K562 (cell line): ENCODE results near the gene CCNC. TPM values are rescaled to one million over a fixed set of nuclear protein-coding genes. Genes with fewer than 3 reads are reported as not detected.

Experiments
- ARID1B ChIP-seq: fragments of 450-650 bp; IDR thresholded peaks from 2 replicates; pipeline ENCODE4 v1.6.1; 2016; ENCODE audit warnings: antibody characterized with exemption, mild to moderate bottlenecking, inconsistent platforms
- BRCA1 ChIP-seq, 2 experiments: fragments of 450-650 bp in 1 of 2; sonication (generic) in 1 of 2; formaldehyde crosslinking in 1 of 2; IDR thresholded peaks; 2 replicates each; pipeline versions ENCODE4 v1.5.0 to v1.6.1; 2017 to 2020; ENCODE audit warnings: mild to moderate bottlenecking in 1 of 2, missing genetic modification reagents in 1 of 2
- CBX1 ChIP-seq: sonication (generic); IDR thresholded peaks from 2 replicates; pipeline ENCODE4 v1.6.1; 2016; ENCODE audit warnings: antibody characterized with exemption, low read depth, mild to moderate bottlenecking
- EP400 ChIP-seq: fragments of 450-650 bp; IDR thresholded peaks from 2 replicates; pipeline ENCODE4 v1.6.1; 2017; ENCODE audit warnings: antibody characterized with exemption, mild to moderate bottlenecking, moderate library complexity
- HDAC6 ChIP-seq: IDR thresholded peaks from 2 replicates; pipeline ENCODE4 v1.6.1; 2012; ENCODE audit warnings: low read depth, mild to moderate bottlenecking, control low read depth, inconsistent platforms, low read length, moderate library complexity
- HNRNPUL1 ChIP-seq: fragments of 200-400 bp; formaldehyde crosslinking; IDR thresholded peaks from 2 replicates; pipeline ENCODE4 v1.6.1; 2017; ENCODE audit warnings: low read length
- NR2F6 ChIP-seq: fragments of 450-650 bp; formaldehyde crosslinking; IDR thresholded peaks from 2 replicates; pipeline ENCODE4 v1.4.0; 2020; ENCODE audit warnings: mild to moderate bottlenecking
- POLR2AphosphoS2 ChIP-seq: IDR thresholded peaks from 2 replicates; pipeline ENCODE4 v1.6.1; 2012; ENCODE audit warnings: low read length, improper control_type of control experiment
- SOX6 ChIP-seq: fragments of 450-650 bp; IDR thresholded peaks from 2 replicates; pipeline ENCODE4 v1.6.1; 2014; ENCODE audit warnings: mild to moderate bottlenecking
- SREBF1 ChIP-seq: fragments of 150-350 bp; IDR thresholded peaks from 2 replicates; pipeline ENCODE4 v1.6.1; 2014; ENCODE audit warnings: antibody characterized with exemption, low read depth, low read length, borderline replicate concordance
- SRSF3 ChIP-seq: fragments of 200-400 bp; formaldehyde crosslinking; IDR thresholded peaks from 2 replicates; pipeline ENCODE4 v1.6.1; 2016; ENCODE audit warnings: mild to moderate bottlenecking, low read length, moderate library complexity; ENCODE audit not compliant: insufficient read depth
- STAT5B ChIP-seq: fragments of 250-450 bp; sonication (Bioruptor Pico); IDR thresholded peaks from 2 replicates; pipeline ENCODE4 v1.8.0; 2021; ENCODE audit warnings: mild to moderate bottlenecking, inconsistent platforms
- TAF15 ChIP-seq: fragments of 200-400 bp; formaldehyde crosslinking; IDR thresholded peaks from 2 replicates; pipeline ENCODE4 v1.6.1; 2017; ENCODE audit warnings: mild to moderate bottlenecking, low read depth, low read length, moderate library complexity
- THRAP3 ChIP-seq: fragments of 450-650 bp; IDR thresholded peaks from 2 replicates; pipeline ENCODE4 v1.6.1; 2016; ENCODE audit warnings: mild to moderate bottlenecking, inconsistent platforms, borderline replicate concordance
- ZNF121 ChIP-seq: sonication (generic); formaldehyde crosslinking; conservative IDR thresholded peaks from 2 replicates; pipeline ENCODE4 v1.8.0; 2022; ENCODE audit warnings: missing genetic modification reagents
- ZNF384 ChIP-seq: IDR thresholded peaks from 2 replicates; pipeline ENCODE4 v1.6.1; 2012; ENCODE audit warnings: low read depth, low read length, improper control_type of control experiment
- ZNF551 ChIP-seq: fragments of 250-450 bp; sonication (Bioruptor Pico); IDR thresholded peaks from 2 replicates; pipeline ENCODE4 v1.5.0; 2021; ENCODE audit warnings: mild to moderate bottlenecking, moderate library complexity
- polyA plus RNA-seq, 8 experiments: library from polyadenylated mRNA; depleted of rRNA in 4 of 8; stranded (reverse) in 5 of 8; unstranded in 3 of 8; fragments of >200 nt; fragmentation: Nextera tagmentation in 2 of 8; fragmentation: Illumina TruSeq in 1 of 8; extraction: Ambion mirVana in 2 of 8; extraction: Trizol in 1 of 8; gene quantifications; 2 replicates each; pipeline versions ENCODE4 v1.2.1 to v1.2.3, GENCODE V29; 2011 to 2014; ENCODE audit warnings: inconsistent platforms in 1 of 8, missing spikeins in 1 of 8
- total RNA-seq, 7 experiments: library from RNA; depleted of rRNA in 6 of 7; stranded (reverse); fragments of >200 nt in 6 of 7; fragmentation: Illumina TruSeq in 2 of 7; extraction: Trizol in 2 of 7; gene quantifications; 2 replicates each; pipeline versions ENCODE4 v1.2.1 to v1.2.3, GENCODE V29; 2011 to 2021; ENCODE audit warnings: low replicate concordance in 1 of 7
- TF ChIP-seq, protein P1 (sequence below): fragments of 250-450 bp; sonication (Bioruptor Pico); IDR thresholded peaks from 2 replicates; pipeline ENCODE4 v1.8.0; 2021; ENCODE audit warnings: moderate library complexity, mild to moderate bottlenecking, inconsistent platforms
- TF ChIP-seq, protein P2 (sequence below): fragments of 250-450 bp; sonication (Bioruptor Pico); IDR thresholded peaks from 2 replicates; pipeline ENCODE4 v1.8.0; 2021; ENCODE audit warnings: moderate library complexity, mild to moderate bottlenecking, inconsistent platforms
- TF ChIP-seq, protein P3 (sequence below): fragments of 250-450 bp; sonication (Bioruptor Pico); IDR thresholded peaks from 2 replicates; pipeline ENCODE4 v1.8.0; 2021; ENCODE audit warnings: mild to moderate bottlenecking, moderate library complexity
- TF ChIP-seq, protein P4 (sequence below): fragments of 250-450 bp; sonication (Bioruptor Pico); IDR thresholded peaks from 2 replicates; pipeline ENCODE4 v1.9.0; 2021; ENCODE audit warnings: mild to moderate bottlenecking
- TF ChIP-seq, protein P5 (sequence below): sonication (generic); formaldehyde crosslinking; IDR thresholded peaks from 2 replicates; pipeline ENCODE4 v1.5.0; 2020; ENCODE audit warnings: missing genetic modification reagents
- TF ChIP-seq, protein P6 (sequence below): fragments of 450-650 bp; IDR thresholded peaks from 2 replicates; pipeline ENCODE4 v1.6.1; 2014; ENCODE audit warnings: low read depth, mild to moderate bottlenecking, moderate library complexity, borderline replicate concordance

The CCNC gene
- total and polyA plus RNA-seq, 9 of the 15 experiments (the other 6 are each of a cell fraction or from before 2014, with no cell fraction given) = 68.7 to 177 (median 99.6) TPM

DNA sequence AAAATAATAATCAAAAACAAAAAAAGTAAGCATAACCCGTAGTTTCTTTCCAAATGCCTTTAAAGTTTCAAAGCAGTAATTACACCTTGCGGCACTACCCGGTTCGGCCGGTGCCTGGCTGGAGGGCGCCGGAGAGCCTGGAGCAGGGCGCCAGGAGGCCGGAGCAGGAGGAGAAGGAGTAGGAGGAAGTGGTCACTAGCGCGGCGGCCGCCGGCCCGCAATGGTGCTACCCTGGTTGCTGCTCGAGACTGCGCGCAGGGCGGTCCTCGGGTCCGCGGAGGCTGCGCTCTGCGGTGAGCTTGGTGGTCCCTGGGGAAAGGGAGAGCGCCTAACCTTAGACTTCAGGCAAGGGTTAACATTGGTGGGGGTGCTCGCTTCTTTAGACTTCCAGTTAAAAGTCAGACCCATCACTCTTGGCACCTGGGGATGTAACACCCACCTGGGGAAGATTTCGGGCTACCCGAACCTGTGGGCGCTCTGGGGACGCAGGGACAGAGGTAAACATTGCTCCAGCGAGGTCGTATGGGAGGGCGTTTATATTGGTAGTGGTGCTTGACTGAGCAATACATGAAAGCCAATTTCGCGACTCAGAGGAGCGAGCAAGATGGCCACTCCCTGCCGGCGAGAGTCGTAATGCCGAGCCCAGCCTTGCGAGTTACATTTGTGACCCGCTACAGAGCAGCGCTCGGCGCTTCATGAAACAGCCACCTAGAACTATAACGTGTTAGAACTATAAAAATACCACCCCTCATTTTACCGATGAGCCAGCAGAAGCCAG, 47.4 kb downstream of the CCNC start (continued):
- TF ChIP-seq TAF15 (no peak), CBX1 (peak; percentile 65; the same call in 1 of the 2 replicates), THRAP3 (no peak), SRSF3 (no peak), POLR2AphosphoS2 (no peak), HNRNPUL1 (no peak), ZNF551 (CRISPR knock-in tag) (no peak), HDAC6 (no peak), BRCA1 (IDR thresholded peaks at IDR 0.05) (no peak), BRCA1 (CRISPR knock-in tag; IDR thresholded peaks at IDR 0.05) (no peak), NR2F6 (CRISPR knock-in tag) (no peak), ZNF121 (CRISPR knock-in tag) (no peak), ARID1B (no peak; the same call in 1 of the 2 replicates), ZNF384 (no peak), SOX6 (no peak), EP400 (peak; percentile 65), SREBF1 (no peak), STAT5B (CRISPR knock-in tag) (no peak)
- TF ChIP-seq, protein P1, sequence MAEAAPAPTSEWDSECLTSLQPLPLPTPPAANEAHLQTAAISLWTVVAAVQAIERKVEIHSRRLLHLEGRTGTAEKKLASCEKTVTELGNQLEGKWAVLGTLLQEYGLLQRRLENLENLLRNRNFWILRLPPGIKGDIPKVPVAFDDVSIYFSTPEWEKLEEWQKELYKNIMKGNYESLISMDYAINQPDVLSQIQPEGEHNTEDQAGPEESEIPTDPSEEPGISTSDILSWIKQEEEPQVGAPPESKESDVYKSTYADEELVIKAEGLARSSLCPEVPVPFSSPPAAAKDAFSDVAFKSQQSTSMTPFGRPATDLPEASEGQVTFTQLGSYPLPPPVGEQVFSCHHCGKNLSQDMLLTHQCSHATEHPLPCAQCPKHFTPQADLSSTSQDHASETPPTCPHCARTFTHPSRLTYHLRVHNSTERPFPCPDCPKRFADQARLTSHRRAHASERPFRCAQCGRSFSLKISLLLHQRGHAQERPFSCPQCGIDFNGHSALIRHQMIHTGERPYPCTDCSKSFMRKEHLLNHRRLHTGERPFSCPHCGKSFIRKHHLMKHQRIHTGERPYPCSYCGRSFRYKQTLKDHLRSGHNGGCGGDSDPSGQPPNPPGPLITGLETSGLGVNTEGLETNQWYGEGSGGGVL (CRISPR knock-in tag) = no peak
- TF ChIP-seq, protein P2, sequence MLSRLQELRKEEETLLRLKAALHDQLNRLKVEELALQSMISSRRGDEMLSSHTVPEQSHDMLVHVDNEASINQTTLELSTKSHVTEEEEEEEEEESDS (CRISPR knock-in tag) = no peak
- TF ChIP-seq, protein P3, sequence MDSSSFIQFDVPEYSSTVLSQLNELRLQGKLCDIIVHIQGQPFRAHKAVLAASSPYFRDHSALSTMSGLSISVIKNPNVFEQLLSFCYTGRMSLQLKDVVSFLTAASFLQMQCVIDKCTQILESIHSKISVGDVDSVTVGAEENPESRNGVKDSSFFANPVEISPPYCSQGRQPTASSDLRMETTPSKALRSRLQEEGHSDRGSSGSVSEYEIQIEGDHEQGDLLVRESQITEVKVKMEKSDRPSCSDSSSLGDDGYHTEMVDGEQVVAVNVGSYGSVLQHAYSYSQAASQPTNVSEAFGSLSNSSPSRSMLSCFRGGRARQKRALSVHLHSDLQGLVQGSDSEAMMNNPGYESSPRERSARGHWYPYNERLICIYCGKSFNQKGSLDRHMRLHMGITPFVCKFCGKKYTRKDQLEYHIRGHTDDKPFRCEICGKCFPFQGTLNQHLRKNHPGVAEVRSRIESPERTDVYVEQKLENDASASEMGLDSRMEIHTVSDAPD (CRISPR knock-in tag) = no peak
- TF ChIP-seq, protein P4, sequence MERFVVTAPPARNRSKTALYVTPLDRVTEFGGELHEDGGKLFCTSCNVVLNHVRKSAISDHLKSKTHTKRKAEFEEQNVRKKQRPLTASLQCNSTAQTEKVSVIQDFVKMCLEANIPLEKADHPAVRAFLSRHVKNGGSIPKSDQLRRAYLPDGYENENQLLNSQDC (CRISPR knock-in tag) = no peak
- TF ChIP-seq, protein P5, sequence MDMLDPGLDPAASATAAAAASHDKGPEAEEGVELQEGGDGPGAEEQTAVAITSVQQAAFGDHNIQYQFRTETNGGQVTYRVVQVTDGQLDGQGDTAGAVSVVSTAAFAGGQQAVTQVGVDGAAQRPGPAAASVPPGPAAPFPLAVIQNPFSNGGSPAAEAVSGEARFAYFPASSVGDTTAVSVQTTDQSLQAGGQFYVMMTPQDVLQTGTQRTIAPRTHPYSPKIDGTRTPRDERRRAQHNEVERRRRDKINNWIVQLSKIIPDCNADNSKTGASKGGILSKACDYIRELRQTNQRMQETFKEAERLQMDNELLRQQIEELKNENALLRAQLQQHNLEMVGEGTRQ = no peak
- TF ChIP-seq, protein P6, sequence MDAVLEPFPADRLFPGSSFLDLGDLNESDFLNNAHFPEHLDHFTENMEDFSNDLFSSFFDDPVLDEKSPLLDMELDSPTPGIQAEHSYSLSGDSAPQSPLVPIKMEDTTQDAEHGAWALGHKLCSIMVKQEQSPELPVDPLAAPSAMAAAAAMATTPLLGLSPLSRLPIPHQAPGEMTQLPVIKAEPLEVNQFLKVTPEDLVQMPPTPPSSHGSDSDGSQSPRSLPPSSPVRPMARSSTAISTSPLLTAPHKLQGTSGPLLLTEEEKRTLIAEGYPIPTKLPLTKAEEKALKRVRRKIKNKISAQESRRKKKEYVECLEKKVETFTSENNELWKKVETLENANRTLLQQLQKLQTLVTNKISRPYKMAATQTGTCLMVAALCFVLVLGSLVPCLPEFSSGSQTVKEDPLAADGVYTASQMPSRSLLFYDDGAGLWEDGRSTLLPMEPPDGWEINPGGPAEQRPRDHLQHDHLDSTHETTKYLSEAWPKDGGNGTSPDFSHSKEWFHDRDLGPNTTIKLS = no peak; the same call in 1 of the 2 replicates
